Activated CD8-positive, alpha-beta T cell treated with anti-CD3 and anti-CD28 coated beads for 36 hours (primary cell): ENCODE results near the gene CLDN17. TPM values are rescaled to one million over a fixed set of nuclear protein-coding genes. Genes with fewer than 3 reads are reported as not detected.

Experiments used
- ATAC-seq: fragments of 200-7000 bp; cut with Tn5 transposase; one replicate; pipeline ENCODE4 v1.10.0; 2021; ENCODE audit warnings: mild to moderate bottlenecking, moderate library complexity
- CTCF ChIA-PET: fragments of 350-600 bp; sonication (Branson Sonifier 250); formaldehyde crosslinking; loops from one replicate; lab custom pipeline; 2021; ENCODE audit warnings: antibody characterized with exemption; lab: Charles Lee
- POLR2A ChIA-PET: fragments of 350-600 bp; sonication (Branson Sonifier 250); formaldehyde crosslinking; loops from one replicate; lab custom pipeline; 2021; ENCODE audit warnings: antibody characterized with exemption; lab: Charles Lee
- DNase-seq: peaks from one replicate; pipeline ENCODE4 v3.0.0-alpha.2; 2020
- H3K27ac Mint-ChIP-seq: one replicate; pipeline ENCODE4 v1.8.0; 2021; ENCODE audit warnings: mild to moderate bottlenecking, mixed read lengths
- H3K27me3 Mint-ChIP-seq: one replicate; pipeline ENCODE4 v1.8.0; 2021; ENCODE audit warnings: mixed read lengths
- H3K36me3 Mint-ChIP-seq: one replicate; pipeline ENCODE4 v1.8.0; 2021; ENCODE audit warnings: low read depth, mixed read lengths
- H3K4me1 Mint-ChIP-seq: one replicate; pipeline ENCODE4 v1.8.0; 2021; ENCODE audit warnings: low read depth, mixed read lengths
- H3K4me3 Mint-ChIP-seq: one replicate; pipeline ENCODE4 v1.8.0; 2021; ENCODE audit warnings: mild to moderate bottlenecking, moderate library complexity, mixed read lengths
- H3K9me3 Mint-ChIP-seq: one replicate; pipeline ENCODE4 v1.8.0; 2021; ENCODE audit warnings: mixed read lengths
- CTCF ChIP-seq: fragments of 200-600 bp; IDR thresholded peaks from one replicate; pipeline ENCODE4 v1.8.0; 2022; ENCODE audit warnings: antibody characterized with exemption, mild to moderate bottlenecking
- intact Hi-C: fragments of 100-400 bp; cut with micrococcal nuclease; formaldehyde crosslinking; loops from one replicate; pipeline ENCODE4 v1.10.0; 2022
- total RNA-seq, 2 experiments: library from RNA; stranded (reverse); gene quantifications; one replicate each; pipeline ENCODE4 v1.2.3, GENCODE V29; 2021

The CLDN17 gene
- total RNA-seq: not detected

- no peak for TF ChIP-seq CTCF
- no peak for DNase-seq
- intact Hi-C loops: no loop called here
- no peaks in the 10 kb centered on the region for H3K4me1 Mint-ChIP-seq
- H3K4me3 Mint-ChIP-seq: no peak within 1 kb of the TSS
- no peak within 1 kb of the TSS for H3K27ac Mint-ChIP-seq
- H3K36me3 Mint-ChIP-seq: no peaks in the 10 kb centered on the region
- ChIA-PET POLR2A (no interaction called here), CTCF (no interaction called here)
- H3K27me3 Mint-ChIP-seq: no peaks in the 10 kb centered on the region
- H3K9me3 Mint-ChIP-seq: no peaks in the 10 kb centered on the region
- no peak for ATAC-seq
Measured at GRCh38 chr21:30166705-30167104, at the start of gene CLDN17. CLDN17 (minus strand) TSS chr21:30166805; CDS start chr21:30166617, 188 bp downstream.

- ChIA-PET POLR2A (no interaction called here), CTCF (no interaction called here)
- H3K27ac Mint-ChIP-seq: no peak within 1 kb of the TSS
- TF ChIP-seq CTCF: no peak
- H3K4me1 Mint-ChIP-seq: no peaks in the 10 kb centered on the region
- no peaks in the 10 kb centered on the region for H3K36me3 Mint-ChIP-seq
- H3K27me3 Mint-ChIP-seq: peaks cover 2% of the 10 kb centered on the region
- intact Hi-C loops: no loop called here
- ATAC-seq (no peak), DNase-seq (no peak)
- H3K9me3 Mint-ChIP-seq: no peaks in the 10 kb centered on the region
- H3K4me3 Mint-ChIP-seq: no peak within 1 kb of the TSS
Measured at GRCh38 chr21:30216041-30216723, 49.6 kb upstream of the CLDN17 start, which contains the start of gene CLDN8. CLDN8 (minus strand) TSS chr21:30216097; CDS start chr21:30215925, 172 bp downstream.

- Mint-ChIP-seq H3K27ac (no peak overlapping the region), H3K4me1 (no peaks in the 10 kb centered on the region), H3K4me3 (no peak overlapping the region), H3K36me3 (no peaks in the 10 kb centered on the region), H3K27me3 (no peaks in the 10 kb centered on the region), H3K9me3 (no peaks in the 10 kb centered on the region)
- ChIA-PET POLR2A (no interaction called here), CTCF (no interaction called here)
- ATAC-seq: no peak
- intact Hi-C loops: no loop called here
- DNase-seq: no peak
- no peak for TF ChIP-seq CTCF
Measured at GRCh38 chr21:30211071-30211470, 44.5 kb upstream of the CLDN17 start.

- no peaks in the 10 kb centered on the region for H3K27me3 Mint-ChIP-seq
- TF ChIP-seq CTCF: no peak
- H3K36me3 Mint-ChIP-seq: no peaks in the 10 kb centered on the region
- intact Hi-C loops: no loop called here
- H3K9me3 Mint-ChIP-seq: no peaks in the 10 kb centered on the region
- no peak for DNase-seq
- ATAC-seq: no peak
- no peak overlapping the region for H3K4me3 Mint-ChIP-seq
- H3K4me1 Mint-ChIP-seq: no peaks in the 10 kb centered on the region
- CTCF ChIA-PET: no interaction called here
- POLR2A ChIA-PET: no interaction called here
- H3K27ac Mint-ChIP-seq: no peak overlapping the region
Measured at GRCh38 chr21:30209601-30210000, 43.0 kb upstream of the CLDN17 start.

- no peaks in the 10 kb centered on the region for H3K4me1 Mint-ChIP-seq
Measured at GRCh38 chr21:30207252-30207579, 40.6 kb upstream of the CLDN17 start.

More at GRCh38 chr21:30207252-30207579, 40.6 kb upstream of the CLDN17 start:
- intact Hi-C loops: no loop called here
- Mint-ChIP-seq H3K27ac (no peak overlapping the region), H3K36me3 (no peaks in the 10 kb centered on the region), H3K27me3 (no peaks in the 10 kb centered on the region), H3K9me3 (no peaks in the 10 kb centered on the region), H3K4me3 (no peak overlapping the region)
- TF ChIP-seq CTCF: no peak
- ChIA-PET POLR2A (no interaction called here), CTCF (no interaction called here)
- DNase-seq: no peak
- ATAC-seq: no peak
